Stimulated activated naive CD4-positive, alpha-beta T cell (primary cell): ENCODE data around the gene DNAJB13.

Source experiments
- DNase-seq, 6 experiments: peaks; one replicate each; lab custom pipeline; 2025; lab: John Stamatoyannopoulos, UW

Gene DNAJB13

DNA sequence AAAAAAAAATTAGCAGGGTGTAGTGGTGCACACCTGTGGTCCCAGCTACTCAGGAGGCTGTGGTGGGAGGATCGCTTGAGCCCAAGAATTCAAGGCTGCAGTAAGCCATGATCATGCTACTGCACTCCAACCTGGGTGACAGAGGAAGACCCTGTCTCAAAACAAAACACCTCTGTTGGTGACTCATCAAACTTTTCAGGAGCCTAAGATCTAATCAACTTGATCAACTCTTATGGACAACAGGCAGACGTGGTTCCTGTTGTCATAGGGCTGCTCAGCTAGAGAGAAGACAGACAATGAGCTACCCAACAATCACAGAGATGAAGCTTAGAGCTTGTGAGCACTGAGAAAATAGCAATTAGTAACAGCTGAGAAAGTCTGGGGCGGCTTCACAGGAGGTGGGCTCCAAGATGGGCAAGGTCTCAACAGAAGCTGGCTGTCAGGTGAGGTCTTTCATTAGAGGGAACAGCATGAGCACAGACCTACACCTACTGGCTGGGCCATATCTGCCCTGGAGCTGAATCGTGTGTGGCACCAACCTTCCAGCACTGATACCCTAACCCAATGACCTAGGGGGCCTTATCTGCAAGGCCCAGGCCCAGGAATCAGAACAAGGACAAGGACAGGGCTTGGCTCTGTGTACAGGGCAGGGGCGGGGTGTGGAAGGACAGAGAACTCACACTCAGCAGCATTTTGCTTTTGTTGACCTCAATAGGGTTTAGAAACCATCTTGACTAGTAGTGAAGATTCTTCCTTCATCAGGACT, 65.3 kb downstream of the DNAJB13 start:
- DNase-seq: no peak

DNA sequence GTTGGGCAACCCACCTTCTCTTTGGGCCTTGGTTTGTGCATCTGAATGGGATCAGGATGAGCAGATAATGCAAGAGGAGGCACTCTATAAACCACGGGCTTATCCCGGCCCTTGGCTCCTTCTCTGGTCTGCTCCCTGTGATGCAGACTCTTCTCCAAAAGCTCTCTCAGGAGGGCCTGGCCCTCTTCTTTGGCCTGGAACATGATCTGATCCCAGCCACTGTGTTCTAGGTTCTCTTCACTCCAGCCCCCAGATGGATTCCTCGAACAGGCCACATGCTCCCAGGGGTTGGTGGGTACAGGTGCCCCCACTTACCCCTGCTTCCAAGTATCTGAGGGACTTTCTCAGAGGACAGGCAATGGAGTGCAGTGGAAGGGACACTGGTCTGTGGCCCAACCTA, 66.8 kb downstream of the DNAJB13 start:
- DNase-seq: no peak

DNA sequence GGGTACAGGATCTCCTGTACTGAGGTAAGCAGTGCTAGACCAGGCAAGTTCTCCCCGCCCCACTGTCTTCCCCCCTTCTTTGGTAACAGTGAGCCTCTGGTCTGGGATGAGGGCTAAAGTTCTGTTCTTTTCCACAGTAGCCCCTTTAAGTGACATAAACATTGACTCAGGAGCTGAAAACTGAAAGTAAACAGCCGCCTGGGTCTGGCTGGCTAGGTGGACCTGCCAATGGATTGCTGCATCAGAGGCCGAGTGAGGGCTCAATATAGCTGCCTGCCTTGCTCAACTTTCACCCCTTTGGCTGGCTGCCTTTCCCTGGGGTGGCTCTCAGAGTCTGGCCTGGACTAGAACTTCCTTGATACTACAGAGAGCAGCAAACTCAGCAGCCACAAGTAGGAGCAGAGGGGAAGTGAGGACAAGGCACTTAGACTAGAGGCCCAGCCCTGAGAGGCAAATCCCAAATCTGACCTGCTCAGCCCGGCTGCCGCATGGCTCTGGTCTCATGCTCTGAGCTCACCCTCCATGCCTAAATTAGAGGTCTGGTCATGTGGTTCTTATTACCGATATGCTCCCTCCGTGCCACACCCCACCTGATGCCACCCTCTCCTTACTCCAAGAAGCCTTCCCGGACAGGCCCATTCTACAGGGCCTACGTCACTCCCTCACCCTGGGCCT, 67.6 kb downstream of the DNAJB13 start:
- no peak for DNase-seq

DNA sequence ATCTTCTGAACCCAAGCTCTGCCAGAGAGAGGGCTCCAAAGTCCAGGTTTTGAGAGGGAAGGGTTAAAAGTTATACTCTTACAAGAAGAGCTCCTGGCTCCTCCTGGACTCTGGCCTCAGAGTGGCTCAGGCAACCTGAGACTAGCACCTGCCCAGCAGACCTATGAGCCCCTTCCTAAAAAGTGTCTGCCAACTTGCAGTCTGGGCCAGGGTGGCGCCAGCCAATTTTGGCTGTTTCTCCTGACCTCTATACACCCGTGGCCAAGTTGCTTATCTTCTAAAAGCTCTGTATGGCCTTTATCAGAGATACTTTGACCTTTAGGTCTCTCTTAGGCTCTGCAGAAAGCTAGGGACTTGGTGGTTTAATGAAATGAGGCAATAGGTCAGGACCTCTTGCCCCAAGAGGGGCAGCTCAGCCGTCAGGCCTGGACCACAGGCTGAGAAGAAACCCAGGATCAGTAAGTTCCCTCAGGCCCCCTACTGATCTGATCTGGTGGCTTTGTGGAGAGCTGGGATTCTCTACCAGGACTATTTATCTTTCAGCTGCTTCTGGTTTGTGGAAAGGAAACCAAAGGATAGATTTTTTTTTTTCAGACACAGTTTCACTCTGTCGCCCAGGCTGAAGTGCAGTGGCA, 68.4 kb downstream of the DNAJB13 start:
- no peak for DNase-seq

DNA sequence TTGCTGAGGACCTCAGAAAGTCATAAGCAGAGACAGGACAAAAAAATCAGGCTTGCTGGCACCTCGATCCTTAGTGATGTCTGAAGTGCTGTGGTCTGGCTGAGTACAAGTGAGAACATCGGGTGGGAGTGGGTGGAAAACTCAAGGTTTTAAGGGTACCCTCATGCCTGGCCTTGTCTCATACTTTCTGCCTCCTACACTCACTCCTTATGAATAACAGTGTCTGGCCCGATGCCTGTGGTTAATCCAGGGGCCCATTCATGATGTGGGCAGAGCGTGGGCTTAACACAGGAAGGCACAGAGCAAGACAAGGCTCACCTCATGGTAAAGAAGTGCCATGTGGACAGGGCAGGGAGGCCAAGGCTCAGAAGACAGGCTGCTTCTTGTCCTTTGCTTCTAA, 69.0 kb downstream of the DNAJB13 start:
- no peak for DNase-seq
